HG03097 (cell line): ENCODE results near the gene NAV2.

Experiments used
- ATAC-seq: cut with Tn5 transposase; IDR thresholded peaks from one replicate; pipeline ENCODE4 v1.9.1; 2021; ENCODE audit not compliant: unreplicated experiment, low FRiP score

Gene NAV2

GRCh38 chr11:20089367-20089766 is 376.7 kb downstream of the NAV2 start:
- ATAC-seq: no peak

DNA sequence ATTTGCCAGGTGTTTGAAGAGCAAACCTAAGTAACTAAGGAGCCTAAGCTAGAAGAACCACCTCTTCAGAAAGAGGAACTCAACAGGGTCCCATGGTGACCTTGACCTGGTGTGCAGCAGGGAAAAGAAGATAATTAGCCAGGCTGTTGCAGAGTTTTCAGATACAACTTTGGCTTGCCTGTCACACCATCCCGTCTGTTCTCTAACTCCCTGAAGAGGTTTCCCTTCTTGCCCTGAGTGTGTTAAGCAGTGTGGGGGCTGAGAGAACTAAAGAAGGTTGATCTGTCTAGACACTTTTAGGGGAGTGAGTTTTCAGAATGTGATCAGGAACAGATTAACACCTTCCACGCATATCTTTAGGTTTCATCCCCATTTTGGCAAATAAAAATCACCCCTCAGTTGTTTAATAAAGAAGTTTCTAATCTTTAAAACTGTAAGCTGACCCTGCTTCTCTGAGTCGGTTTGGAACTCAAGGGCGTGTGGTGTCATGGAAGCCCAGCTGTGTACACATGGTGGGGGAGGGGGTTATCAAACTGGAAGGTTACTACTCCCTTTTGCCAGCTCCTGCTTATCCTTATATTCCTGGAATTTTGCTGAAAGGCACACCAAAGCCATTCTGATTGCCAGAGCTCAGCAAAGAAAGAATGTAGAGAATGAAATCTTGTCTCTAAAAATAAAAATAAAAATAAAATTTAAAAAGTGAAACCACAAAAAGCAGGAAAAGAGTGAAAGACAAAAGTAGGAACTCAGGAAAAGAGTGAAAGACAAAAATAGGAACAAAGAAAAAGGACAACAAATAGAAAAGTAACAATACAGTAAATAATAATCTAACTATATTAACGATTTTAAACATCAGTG is 377.4 kb downstream of the NAV2 start:
- ATAC-seq: no peak

- ATAC-seq: no peak
Observed at GRCh38 chr11:20090654-20091374, 378.2 kb downstream of the NAV2 start.

GRCh38 chr11:20093775-20094174 is 381.1 kb downstream of the NAV2 start:
- no peak for ATAC-seq

DNA sequence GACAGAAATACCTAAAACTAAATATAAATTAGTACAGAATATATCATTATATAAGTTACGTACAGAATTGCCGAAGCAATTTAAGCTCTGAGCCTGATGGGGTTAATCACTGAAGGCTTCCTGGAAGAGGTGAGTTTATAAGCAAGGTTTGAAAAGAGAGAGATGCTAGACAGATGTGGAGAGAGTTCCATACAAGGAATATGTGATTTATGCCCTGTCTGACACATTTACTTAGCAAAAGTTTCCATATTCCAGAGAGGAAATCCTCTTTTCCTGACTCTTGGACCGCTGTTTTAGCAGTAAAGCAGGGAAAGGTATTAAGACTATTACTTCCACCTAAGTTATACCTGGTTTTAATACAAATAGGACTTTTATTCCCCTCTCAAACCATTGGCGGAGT is 382.6 kb downstream of the NAV2 start:
- ATAC-seq: no peak

DNA sequence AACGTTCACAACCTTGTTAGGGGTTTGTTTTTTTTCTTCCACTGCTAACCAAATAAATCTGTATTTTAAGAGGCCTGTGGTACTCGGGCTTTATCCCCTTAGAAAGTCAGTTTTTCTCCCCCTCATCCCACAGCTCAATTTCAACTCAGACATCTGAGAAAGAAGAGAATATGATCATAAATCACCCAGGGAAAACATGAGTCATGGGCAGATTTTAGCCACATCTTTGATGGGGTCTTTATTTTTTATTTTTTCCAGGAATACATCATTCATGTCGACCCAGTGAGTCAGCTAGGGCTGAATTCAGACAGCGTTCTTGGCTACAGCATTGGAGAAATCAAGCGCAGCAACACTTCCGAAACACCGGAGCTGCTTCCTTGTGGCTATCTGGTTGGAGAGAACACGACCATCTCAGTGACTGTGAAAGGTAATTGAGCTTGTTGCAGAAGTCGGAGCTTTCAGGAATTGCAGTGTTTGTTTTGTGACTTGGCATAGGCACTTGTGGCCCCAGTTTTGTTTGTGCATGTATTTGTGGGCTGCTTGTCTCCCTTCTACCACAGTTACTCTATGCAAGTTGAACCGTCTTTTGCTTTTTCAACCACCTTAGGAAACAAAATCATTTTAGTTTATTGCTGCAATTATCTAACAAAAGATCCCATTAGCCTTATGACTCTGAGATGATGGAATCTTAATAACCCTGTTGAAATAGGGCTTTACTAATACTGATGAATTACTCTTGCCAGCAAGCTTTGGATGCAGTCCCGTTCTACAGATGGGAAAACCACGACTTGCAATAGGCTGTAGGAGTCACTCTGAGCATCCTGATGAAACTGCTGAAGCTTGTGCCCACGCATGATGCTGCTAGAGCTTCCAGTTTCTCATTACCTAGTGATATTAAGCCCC is 384.9 kb downstream of the NAV2 start:
- no peak for ATAC-seq

GRCh38 chr11:20099527-20099926 is 386.9 kb downstream of the NAV2 start:
- no peak for ATAC-seq

- no peak for ATAC-seq
Observed at GRCh38 chr11:20102397-20102796, 389.8 kb downstream of the NAV2 start.

- no peak for ATAC-seq
Observed at GRCh38 chr11:20103281-20103680, 390.6 kb downstream of the NAV2 start.

DNA sequence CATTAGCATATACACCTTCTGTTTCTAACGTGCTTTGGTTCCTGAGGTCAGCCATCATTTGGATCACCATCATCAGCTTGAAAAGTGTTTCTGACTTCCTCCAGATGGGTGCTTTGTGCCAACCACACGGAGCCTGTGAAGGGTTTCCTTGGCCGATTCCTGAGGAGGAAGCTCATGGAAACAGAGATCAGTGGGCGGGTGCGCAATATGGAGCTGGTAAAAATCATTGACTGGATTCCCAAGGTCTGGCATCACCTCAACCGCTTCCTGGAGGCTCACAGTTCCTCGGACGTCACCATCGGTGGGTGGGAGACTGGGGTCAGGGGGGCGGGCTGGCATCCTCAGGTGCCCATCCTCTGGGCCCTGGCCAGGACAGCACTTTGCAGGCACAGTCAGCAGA is 392.8 kb downstream of the NAV2 start:
- ATAC-seq: no peak

GRCh38 chr11:20109731-20110445 is 397.3 kb downstream of the NAV2 start:
- ATAC-seq: no peak

DNA sequence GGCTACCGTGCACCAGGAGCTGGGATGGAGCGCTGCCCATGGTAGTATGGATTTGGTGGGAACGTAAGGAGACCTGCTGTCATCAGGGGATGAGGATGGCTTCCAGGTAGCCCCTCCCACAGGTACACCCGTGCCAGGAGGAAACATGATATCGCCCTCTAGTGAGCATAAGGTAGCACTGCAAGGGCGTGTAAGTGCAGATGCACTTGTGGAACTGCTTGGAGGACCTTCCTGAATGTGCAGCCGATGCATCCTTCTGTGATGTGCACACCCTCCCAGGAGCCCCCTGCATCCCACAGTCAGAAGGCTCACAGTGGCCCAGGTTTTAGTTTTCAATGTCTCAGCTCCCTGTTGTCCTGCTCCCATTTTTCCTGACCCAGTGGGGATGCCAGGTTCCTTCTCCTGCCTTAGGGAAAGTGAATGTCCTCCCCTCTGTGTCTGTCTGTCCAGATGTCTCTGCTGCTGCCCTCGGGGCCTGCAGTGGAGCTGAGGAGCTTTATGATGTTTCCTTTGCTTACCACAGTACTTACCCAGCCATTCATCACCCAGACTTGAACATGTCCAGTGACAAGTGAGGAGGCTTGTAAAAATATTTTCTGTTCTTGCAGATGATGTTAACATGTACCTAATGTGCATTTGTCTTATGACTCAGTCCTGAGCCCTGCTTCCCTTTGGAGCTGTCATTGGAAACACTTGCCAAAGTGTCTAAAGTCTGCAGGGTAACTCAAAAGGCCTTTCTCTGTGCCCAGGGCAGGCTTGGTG is 398.5 kb downstream of the NAV2 start:
- peak; percentile 86 for ATAC-seq

DNA sequence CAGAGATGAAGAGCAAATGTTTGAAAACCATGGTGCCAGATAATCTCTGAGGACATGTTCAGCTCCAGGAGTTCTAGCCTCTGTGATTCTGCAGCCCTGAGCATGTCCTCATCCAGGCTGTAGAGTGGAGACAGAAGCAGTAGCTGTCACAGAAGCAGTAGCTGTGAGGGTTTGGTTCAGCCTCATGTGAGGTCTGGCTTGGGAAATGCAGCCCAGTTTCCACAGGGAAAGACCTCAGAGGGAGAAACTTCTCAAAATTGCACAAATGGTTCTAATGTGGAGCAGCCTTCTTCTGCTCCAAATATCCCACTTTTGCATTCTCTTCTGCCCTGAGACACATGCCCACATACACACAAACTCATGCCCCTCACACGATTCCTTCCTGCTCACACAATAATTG is 399.2 kb downstream of the NAV2 start:
- no peak for ATAC-seq

DNA sequence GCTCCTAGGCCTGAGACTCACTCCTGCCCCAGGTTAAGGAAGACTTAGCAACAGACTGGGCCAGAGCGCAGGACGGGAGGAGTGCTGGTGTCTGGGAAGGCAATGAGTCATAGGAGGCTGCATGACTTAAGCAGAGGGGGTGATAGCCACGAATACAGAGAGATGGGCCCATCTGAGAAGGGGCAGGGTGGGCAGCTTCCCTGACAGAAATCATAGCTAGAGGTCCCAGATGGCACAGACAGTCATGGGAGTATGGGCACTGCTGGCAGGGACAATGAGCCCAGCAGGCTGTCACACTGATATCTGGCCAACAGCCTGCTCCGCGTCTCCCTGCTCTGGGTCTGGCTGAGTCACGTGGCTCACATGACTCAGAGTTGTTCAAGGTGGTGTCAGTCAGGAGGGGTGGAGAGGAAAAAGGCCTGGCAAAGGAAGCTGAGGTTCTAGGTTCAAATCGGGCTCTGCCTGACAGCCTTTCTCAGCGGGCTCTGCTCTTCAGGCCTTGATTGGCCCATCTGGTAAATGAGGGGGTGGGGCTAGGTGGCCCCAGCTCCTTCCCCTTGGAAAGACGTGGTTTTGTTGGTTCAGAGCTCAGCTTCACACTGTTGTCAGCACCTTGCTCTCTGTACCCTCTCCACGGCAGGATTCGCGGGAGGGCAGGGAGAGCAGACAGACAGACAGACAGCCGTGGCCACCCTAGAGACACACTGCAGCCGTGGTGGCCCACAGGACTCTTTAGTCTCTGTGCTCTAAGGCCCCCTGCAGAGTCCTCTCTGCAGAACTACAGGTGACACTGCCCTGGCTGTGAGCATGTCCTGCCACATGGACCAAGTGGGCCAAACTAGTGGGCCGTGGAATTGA is 399.9 kb downstream of the NAV2 start:
- ATAC-seq: no peak

DNA sequence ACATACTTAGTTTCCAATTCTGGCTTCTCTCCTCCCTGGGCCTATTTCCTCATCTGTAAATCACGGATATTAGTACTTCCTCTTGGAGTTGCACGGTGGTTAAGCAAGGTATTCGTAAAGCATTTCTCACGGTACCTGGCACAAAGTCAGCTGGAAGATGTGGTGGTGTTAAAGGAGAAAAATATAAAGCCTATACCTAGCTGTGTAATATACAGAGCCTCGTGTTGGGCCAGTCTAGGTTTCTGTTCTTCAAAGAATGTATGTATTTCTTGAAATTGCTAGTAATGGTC is 400.5 kb downstream of the NAV2 start:
- ATAC-seq: no peak

DNA sequence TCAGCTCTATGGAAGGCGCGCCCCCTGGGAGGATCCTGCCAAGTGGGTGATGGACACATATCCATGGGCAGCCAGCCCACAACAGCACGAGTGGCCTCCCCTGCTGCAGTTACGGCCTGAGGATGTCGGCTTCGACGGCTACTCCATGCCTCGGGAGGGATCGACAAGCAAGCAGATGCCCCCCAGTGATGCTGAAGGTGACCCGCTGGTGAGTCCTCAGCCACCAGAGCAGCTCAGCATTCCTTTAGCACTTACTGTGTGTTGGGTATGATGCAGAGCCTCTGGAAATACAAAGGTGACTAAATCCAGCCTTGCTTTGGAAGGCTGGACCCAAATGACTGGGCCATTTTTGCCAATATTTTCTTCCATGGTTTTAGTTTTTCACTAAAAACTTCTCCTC is 402.0 kb downstream of the NAV2 start:
- ATAC-seq: no peak

GRCh38 chr11:20116825-20117224 is 404.2 kb downstream of the NAV2 start:
- ATAC-seq: no peak

GRCh38 chr11:20117291-20117690 is 404.7 kb downstream of the NAV2 start:
- ATAC-seq: no peak

- ATAC-seq: no peak
Observed at GRCh38 chr11:20118209-20118608, 405.6 kb downstream of the NAV2 start.
